Activated CD4-positive, alpha-beta T cell treated with anti-CD3 and anti-CD28 coated beads, Interleukin-10, Interleukin-2, amounts not matched to agents 100 ng/mL and 50 ng/mL, durations not matched to agents 16 hours and 8 hours (primary cell): Measurements from ENCODE around the gene OSBPL2.
A peak's percentile ranks its signal among the peaks of the same experiment; 100 is the strongest.

Source experiments
- DNase-seq: peaks from one replicate; pipeline ENCODE4 v3.0.0-alpha.2; 2020

The OSBPL2 gene

DNA sequence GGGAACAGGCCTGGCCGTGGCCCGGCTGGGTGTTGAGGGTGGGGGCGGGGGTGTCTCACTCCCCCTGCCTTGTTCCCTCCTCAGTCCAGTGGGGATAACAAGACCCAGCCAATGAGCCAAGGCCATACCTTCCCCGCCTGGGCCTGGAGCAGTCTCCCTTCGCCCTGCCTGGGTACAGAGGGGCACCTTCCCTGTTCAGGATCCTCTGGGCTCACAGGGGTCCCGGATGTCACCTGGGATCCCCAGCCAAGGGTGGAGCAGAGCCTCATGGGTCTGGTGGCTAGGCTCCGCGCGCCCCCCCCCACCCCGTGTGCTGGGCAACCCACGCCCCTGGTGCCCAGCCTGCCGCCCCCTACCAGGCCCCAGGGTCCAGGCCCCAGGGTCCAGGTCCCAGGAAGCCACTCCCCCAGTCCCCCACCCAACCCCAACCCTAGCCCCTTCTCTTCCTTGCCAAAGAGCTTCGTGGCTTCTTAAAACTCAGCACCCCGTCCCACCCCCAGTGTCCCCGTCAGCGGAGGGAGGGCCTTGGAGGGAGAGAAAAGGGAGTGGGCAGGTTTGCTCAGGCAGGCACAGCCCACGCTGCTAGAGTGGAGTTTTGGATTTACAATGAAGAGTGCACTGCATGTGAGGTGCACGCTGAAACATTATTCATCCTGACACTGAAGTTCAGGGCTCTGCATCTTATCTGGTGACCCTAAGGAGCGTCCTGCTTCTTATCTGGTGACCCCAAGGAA is 30.1 kb upstream of the OSBPL2 start:
- DNase-seq, result no peak

DNA sequence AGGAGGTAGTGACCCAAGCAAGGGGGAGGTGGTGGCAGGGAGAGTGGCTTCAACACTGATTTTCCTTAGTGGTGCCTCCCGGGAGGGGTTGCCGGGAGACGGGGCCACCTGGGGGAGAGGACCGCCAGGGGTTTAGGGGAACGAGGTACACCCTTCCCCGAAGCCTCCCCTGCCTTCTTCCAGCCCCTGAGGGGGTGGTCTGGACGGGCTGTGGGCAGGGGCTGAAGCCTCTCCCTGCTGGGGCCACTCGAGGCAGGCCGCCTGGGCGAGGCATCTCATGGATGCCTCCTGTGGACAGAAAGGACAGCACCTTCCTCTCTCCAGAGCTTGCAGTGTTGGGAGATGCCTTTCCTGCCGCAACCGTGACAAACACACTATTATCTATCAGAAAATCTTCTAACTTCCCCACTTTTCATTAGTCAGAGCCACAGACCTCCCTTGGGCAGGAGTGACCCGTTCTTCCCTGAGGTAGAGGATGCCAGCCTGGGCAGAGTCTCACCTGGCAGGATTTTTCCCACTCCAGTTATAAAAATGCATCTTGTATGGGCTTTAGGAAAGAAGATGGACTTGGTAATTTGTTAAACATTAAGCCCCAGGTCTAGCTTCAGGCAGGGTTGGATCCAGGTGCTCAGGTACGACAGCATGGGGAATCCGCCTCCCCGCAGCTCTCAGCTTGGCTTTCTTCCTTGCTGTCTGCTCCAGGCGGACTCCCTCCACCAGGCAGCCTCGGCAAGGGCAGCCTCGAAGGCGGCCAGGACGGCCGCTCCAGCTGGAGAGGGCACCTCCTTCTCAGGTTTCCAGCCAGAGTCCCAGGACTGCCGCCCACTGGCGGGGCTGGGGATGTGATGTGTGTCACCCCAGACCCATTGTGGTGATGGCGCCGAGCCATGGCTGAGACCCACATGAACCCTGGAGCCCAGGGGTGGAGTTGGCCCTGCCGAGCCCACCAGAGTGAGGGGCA is 29.2 kb upstream of the OSBPL2 start:
- DNase-seq, result no peak

DNA sequence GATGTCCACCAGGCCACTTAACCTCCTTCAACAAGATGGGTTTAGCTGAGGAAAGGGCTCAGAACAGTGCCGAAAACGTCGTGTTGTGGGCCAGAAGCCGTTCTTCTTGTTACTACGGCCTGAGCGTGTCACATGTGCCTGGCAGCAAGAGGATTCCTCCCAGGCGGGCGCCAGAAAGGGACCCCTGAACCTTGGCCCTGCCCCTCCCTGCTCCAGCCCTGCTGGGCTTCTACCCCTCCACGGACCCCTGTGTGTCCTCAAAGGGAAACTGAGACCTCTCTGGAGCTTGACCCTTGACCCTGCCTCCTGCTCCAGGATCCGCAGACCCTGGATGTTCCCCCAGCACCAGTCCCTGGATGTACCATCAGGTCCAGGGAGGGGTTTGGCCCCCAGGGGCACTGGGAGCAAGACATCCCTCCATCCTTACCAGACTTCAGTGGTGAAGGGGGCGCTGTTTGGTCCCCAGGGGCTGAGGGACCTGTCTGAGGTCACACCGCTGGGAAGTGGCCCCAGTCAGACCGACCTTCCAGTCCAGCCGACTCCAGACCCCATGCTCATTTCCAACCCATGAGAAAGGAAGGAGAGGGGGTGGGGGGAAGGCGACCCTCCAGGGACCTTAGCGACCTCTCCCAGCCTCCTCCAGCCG is 28.3 kb upstream of the OSBPL2 start:
- DNase-seq, result no peak

DNA sequence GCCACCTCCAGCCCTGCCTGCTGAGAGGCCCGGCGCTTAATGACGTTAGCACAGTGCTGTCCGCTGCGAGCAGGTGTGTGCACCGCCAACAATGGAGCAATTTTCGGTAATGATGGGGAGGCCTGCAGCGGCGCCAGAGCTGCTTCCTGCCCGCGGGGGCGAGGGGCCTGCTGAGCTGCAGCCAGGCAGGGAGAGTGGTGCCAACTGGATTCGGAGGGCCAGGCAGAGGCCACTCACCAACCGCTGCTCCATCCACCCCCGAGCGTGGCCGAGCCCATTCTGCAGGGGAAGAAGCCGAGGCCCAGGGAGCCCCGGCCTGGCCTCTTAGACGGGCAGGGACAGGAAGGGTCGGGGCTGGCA is 27.8 kb upstream of the OSBPL2 start:
- no peak for DNase-seq

DNA sequence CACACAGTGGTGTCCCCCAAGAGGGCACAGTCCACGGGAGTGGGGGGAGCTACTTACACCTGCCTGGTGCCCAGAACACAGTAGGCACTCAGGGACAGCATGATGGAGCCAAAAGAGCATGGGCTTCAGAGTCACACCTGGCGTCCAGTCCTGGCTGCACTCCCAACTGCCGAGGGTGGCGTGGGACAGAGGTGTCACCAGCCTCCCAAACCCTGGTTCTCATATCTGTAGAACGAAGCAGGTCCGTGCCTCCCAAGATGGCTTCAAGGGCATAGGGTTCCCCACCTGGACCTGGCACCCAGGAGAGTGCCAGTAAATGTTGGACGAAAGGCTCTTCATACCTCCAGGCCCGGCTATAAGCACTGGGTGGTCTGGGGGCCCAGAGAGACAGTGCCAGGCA is 27.1 kb upstream of the OSBPL2 start:
- DNase-seq, result no peak

DNA sequence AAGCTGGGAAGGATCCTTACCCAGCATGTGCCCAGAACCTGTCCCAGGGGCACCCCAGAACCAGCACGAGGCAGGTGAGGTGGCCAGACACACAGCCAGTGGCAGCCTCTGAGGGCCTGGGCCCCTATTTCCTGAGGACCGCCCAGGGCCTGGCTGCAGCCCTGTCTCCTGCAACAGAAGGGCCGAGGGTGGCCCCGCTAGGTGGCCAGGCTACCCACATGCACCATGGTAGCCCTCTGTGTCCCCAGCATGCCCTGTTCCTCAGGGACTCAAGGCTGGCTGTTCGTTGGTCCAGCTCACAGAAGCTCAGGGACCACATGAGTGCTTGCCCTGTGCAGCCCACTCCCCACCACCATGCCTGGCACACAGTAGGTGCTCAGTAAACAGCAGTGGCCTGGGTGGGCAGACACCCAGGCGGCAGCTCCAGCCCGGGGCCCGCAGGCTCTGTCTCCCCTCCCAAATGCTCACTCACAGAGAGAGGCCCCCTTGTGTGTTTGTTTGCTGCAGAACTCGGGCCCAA is 26.5 kb upstream of the OSBPL2 start:
- DNase-seq, result no peak

DNA sequence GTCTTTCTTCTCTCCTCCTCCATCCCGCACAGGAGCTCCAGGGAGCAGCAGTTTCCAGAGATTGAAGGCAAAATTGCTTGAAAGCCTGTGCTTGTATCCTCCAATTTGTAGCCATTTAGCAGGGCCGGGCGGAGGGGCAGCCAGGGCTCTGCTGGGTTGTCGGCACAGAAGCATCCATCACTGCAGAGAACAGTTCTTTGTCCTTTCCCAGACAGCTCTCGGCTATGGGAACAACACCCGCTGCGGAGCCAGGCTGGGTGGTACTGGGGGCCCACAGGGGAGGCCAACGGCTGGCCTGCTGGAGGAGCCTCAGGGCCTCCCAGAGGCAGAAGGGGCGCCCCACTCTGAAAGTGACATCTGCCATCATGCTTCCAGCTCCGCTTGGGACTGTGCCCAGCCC is 26.0 kb upstream of the OSBPL2 start:
- DNase-seq, result no peak

DNA sequence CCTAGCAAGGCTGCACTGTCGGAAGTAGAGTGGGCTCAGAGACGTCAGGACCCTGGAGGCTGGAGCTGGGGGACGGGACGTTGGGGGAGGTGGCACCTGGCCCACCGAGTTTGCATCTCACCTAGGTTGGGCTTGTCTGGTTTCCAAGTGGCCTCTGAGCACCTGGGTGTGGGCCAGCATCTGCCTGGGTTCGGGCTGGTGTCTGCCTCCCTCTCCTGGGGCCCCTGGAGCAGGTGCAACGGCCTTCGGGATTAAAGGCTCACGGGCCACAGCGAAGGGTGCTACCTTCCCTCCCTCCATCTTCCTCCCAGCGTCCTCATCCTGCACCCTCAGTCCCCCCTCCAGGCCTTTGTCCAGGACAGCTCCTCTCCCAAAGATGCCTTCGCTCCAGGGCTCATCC is 24.3 kb upstream of the OSBPL2 start:
- DNase-seq, result no peak

DNA sequence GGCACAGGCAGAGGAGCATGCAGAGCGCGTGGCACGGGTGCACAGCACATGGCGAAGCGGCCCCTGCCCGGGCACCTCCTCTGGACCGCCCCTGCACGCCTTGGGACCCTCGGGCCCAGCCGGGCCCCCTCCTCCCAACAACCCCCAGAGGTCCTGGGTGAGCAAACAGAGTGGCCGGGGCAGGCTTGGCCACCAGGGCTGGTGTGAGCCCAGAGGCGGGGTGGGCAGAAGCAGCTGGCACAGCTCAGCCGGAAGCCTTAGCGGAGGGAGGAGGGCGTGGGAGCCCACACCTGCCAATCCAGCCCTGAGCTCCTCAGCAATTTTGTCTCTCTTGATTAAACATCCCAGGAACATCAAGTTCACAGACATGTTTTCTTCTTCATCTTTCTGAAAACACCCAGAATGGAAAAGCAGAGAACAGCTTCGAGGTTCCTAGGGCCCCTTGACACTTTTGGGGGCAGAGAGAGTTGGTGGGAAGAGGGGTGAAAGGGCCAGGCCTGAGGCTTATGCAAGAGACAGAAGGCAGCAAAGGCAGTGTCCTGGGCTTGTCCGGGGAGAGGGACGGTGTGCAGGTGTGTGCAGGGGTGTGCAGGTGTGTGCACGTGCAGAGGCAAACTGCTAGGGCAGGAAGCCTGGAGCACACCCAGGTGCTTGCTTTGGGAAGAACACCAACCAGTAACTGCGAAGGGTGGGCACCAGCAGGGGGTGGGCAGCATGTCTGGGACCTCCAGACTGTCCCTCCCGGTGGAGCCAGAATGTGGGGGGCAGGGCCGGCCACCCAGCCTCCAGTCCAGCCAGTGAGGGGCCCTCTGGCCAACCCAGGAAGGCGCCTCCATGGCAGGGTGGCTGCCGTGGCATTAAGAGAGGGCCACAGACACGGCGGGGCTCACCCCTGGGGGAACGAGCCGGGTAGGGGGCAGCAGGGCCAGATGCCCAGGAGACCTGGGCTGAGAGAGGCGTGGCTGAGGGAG is 23.0 kb upstream of the OSBPL2 start:
- no peak for DNase-seq

DNA sequence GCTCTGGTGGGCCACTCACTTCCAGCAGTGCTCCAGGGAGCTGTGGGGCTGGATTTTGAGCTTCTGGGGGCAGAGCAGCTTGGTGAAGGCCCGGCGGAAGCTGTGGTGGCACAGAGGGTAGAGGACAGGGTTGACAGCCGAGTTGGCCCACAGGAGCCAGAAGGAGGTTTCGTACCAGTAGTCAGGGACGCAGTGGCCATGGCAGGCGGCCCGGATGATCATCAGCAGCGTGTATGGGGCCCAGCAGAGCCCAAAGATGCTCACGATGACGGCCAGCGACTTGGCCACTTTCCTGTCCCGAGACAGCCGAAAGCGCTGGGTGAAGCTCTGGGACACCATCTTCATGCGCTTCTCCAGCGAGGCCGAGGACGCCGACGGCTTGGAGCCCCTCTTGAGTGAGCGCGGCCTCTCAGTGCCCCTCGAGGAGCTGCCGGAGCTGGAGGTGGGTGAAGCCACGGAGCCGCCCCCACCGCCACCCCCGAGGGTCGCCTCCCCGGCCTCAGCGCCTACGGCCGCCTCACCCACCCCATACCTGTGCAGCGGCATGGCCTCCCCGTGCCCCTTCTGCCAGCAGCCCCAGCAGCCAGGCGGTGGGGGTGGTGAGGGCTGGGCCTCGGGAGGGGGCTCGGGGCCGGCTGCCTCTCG is 22.2 kb upstream of the OSBPL2 start:
- no peak for DNase-seq

DNA sequence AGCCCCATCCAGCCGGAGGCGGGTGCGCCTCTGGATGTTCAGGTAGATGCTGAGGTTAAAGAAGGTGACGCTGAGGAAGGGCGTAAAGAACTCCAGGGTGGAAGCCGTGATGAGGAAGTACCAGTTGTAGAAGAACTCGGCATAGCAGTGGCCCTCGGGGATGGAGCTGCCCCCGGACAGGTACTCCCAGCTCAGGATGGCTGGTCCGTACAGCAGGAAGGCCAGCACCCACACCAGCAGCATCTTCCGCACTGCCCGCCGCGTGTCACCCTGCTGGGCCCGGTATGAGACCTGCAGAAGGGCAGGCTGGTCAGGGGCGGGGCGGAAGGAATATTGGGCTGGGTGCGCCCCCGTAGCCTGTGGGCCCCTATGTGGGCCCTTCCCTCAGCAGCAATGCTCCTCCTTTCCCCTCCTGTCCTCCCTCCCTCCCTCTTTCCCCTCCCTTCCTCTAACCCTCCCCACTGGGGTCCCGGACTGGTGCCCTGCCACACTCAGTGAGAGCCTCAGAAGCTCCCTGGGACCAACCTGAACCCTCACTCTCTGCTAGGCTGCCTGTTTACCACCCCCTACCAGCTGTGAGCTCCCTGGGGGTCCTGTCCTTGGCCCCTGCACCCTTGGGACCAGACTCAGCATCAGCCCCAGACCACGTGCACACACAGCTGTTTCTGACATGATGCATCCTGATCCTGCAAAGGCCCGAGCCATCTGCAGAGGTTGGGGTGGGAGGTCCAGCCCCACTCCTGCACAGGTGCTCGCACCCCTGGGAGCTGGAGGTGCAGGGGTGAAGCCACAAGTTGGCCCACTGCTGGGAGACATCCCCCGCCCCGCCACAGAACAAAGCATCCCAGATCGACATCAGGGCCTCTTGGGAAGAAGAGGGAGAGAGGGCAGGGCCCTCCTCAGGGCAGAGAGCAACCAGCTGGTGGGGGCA is 21.4 kb upstream of the OSBPL2 start:
- no peak for DNase-seq

DNA sequence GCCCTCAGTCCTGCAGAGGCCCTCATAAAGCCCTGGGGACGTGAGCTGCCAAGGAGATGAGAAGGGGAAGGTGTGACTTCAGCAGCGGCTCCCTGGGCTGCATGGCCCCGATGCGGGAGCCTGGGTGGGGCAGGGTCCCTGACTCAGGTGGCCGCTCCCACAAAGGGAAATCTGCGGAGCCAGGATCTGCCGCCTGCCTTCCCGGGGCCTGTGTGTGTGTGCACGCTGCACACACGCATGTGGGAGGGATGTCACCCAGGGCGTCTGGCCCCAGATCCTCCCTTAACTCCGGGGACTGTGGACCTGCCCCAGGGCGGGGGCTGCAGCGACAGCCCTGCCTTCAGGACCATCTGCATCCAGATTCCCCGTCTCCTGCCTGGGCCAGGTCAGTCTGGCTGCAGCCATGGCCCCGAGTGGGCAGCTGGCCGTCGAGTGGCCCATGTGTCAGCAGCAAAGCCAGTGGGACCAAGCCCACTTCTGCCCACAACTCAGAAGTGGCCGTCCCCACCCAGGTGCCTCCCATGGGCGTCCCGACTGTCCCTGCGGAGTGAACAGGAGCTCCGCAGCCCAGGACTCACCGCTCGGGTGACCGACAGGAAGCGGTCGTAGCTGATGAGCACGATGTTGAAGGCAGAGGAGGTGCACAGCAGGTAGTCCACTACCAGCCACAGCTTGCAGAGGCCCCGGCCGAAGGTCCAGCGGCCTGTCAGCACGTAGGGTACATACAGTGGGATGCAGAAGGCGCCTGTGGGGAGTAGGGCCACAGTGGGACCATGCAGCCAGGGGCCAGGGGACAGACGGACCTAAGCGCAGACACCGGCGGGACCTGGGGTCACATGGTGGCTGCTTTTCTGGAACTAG is 20.2 kb upstream of the OSBPL2 start:
- DNase-seq, result no peak

DNA sequence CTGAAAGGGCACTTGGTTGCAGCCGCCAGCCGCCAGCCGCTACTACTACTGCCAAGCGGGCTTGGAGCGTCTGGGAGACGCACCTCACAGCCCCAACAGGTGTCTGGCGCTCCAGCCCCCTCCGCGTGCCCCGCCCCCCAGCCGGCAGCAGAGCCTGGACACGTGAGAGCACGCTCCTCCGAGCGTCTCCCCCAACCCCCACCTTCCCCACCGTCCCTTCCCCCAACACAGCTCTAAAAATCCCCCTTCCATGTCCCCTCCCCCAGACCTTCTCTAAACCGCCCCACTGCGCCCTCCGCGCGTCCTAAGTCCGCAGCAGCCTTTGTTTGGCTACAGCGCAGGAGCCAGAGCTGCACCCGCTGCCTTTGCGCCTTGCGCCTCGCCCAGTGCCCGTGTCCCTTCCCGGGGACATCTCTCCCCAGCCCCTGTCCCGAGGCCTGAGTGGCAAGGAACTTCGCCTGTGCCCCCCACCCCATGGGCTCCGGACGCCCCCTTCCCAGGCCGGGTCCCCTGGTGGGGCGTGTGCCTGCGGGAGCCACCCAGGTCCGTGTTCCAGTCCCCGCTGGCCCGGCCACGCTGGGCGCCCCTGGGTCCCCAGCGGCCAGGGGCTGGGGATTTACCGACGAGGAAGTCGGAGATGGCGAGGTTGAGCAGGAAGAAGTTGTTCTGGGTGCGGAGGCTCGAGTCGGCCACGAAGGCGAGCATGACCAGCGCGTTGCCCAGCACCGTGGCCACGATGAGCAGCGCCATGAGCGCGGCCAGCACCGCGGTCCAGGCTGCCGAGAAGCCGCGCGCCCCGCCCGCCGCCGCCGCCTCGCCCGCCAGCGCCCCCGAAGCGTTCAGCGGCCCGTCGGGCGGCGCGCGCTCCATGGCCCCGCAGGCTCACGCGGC is 19.0 kb upstream of the OSBPL2 start:
- DNase-seq, result no peak

DNA sequence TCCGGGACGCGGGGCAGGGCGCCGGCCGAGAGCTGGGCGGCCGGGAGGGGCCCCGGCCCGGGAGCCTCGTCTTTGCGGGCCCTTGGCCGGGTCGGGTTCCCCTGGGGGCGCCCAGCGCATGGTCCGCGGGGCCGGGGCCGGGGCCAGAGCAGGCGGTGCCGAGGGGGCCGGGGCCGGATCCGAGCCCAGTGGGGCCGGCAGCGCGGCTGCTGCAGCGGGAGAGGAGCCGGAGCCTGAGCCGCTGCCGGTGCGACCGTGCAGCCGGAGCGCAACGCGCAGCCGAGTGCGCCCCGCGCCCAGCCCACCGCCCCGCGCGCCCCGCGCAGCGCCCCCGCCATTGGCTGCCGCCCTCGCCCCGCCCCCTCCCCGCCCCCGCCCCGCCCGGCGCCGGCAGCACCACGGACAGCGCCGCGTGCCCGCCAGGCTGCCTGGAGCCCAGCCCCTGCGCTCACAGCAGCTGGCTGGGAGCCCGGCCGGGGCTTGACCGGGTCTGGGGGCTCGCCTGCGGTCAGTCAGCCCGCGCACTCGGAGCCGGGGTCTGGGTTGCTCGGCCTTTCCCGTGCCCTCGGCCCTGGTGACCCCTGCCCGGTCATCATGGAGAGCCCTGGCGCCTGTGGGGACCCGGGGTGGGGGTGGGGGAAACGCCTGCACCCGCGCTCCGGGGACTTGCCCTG is 18.2 kb upstream of the OSBPL2 start, which contains the start of gene HRH3:
TSS of gene HRH3 (minus strand) at position 287 of the 674 bp plus-strand sequence. CDS start 308 bp downstream, outside the sequence.
- DNase-seq, result peak; percentile 27

DNA sequence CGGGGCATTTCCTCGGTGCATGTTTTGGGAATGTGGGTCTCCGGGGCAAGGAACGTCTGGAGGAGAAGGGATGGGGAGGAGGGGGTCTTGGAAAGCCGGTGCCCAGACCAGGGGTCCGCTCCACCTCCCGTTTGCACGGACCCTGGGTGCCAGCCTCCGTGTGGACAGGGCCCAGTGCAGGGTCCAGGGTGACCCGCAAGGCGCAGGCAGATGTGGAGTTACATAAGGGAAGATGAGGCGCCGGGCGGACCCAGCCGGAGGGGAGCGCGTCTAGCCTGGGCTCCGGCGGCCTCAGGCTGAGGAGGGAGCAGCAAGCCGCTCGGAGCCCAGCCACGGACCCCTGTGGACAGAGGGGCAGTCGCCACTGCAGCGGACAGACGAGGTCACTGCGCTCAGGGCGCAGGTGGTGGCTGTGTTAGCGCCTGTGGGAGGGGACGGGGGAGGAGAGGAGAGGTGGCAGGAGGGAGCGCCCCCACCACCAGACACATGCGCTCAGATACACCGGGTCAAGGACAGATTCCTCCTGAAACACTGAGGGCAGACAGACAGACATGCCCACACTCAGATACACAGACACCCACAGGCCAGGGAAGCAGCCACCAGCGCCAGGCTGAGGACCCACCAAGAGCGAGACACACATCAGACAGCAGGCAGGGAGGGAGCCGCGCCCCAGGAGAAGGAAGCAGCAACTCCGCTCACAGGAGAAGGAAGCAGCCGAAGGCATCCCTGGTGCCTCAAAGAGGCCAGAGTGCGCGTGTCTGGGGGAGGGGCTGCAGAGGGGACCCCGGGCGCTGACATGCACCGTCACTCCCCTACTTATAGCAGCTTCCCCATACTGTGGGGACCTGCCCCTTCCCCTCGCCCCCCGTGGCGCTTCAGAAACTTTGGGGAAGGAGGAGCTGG is 17.4 kb upstream of the OSBPL2 start:
- DNase-seq, result no peak

DNA sequence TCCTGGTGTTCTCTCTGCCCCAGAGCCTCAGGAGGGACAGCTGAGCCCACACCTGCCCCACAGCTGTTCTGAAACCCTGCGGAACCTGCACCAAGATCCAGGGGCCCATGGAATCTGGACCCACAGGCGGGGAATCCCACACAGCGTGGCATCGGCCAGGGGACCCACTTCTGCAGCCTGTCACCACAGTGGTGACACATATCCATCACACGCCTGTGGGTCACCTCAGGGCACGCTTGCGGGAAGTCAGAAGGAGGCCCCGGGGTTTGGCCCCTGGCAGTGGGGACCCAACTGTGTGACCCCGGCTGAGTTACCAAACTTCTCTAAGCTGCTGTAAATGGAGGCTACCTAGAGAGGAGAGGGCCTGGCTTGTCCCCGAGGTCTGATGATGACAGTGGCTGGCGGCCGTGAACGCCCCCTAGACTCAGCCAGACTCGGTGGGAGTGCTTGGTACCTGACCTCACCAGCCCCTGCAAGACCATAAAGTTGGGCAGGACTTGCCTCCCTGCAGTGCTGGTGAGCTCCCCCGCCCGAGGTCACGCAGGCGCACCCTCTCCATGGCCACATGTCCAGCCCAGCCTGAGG is 16.0 kb upstream of the OSBPL2 start:
- DNase-seq, result no peak
